Mesenchymal stem cell (in vitro differentiated cells and primary cell): Measurements from ENCODE around the gene RFX8.

ENCODE experiments used
- DNase-seq: peaks from one replicate; pipeline ENCODE4 v3.0.0-alpha.2; 2013
- H2AFZ ChIP-seq: one replicate; pipeline ENCODE4 v1.6.1; 2013; ENCODE audit warnings: low read depth, mild to moderate bottlenecking, control low read depth, inconsistent platforms, low read length, moderate library complexity
- H2AK5ac ChIP-seq: 2 replicates; pipeline ENCODE4 v1.6.1; 2013; ENCODE audit warnings: low read length, moderate library complexity, mild to moderate bottlenecking, inconsistent platforms; ENCODE audit not compliant: severe bottlenecking
- H2BK120ac ChIP-seq: one replicate; pipeline ENCODE4 v1.6.1; 2013; ENCODE audit warnings: low read depth, mild to moderate bottlenecking, inconsistent platforms, low read length, moderate library complexity
- H2BK12ac ChIP-seq, 2 experiments: one replicate each; pipeline ENCODE4 v1.6.1; 2013; ENCODE audit warnings: inconsistent platforms in 2 of 2, low read length in 2 of 2, mild to moderate bottlenecking in 2 of 2, moderate library complexity in 2 of 2, control low read depth in 1 of 2
- H2BK15ac ChIP-seq: one replicate; pipeline ENCODE4 v1.6.1; 2013; ENCODE audit warnings: mild to moderate bottlenecking, low read depth, inconsistent platforms; ENCODE audit not compliant: poor library complexity, severe bottlenecking
- H2BK5ac ChIP-seq: 2 replicates; pipeline ENCODE4 v1.6.1; 2013; ENCODE audit warnings: low read depth, mild to moderate bottlenecking, low read length, control low read depth, inconsistent platforms; ENCODE audit not compliant: poor library complexity, severe bottlenecking
- H3K14ac ChIP-seq, 2 experiments: one replicate each; pipeline ENCODE4 v1.6.1; 2013; ENCODE audit warnings: inconsistent platforms in 2 of 2, low read length in 2 of 2, control low read depth in 1 of 2, mild to moderate bottlenecking in 1 of 2, moderate library complexity in 1 of 2
- H3K18ac ChIP-seq, 2 experiments: one replicate each; pipeline ENCODE4 v1.6.1; 2013; ENCODE audit warnings: inconsistent platforms in 2 of 2, low read length in 2 of 2, control low read depth in 1 of 2, low read depth in 1 of 2, mild to moderate bottlenecking in 1 of 2
- H3K23ac ChIP-seq, 2 experiments: one replicate each; pipeline ENCODE4 v1.6.1; 2013; ENCODE audit warnings: inconsistent platforms in 2 of 2, low read length in 2 of 2, mild to moderate bottlenecking in 2 of 2, moderate library complexity in 2 of 2, control low read depth in 1 of 2
- H3K27ac ChIP-seq: 2 replicates; pipeline ENCODE4 v1.5.1; 2013; ENCODE audit warnings: mild to moderate bottlenecking, moderate library complexity, low read length, control low read depth, inconsistent platforms; ENCODE audit not compliant: poor library complexity, severe bottlenecking
- H3K27me3 ChIP-seq, 2 experiments: 2 replicates each; pipeline versions ENCODE4 v1.6.1 to v1.7.0; 2013; ENCODE audit warnings: low read length in 2 of 2, mild to moderate bottlenecking in 2 of 2, moderate library complexity in 2 of 2, control low read depth in 1 of 2, inconsistent platforms in 1 of 2; ENCODE audit not compliant: control insufficient read depth in 1 of 2, insufficient read depth in 1 of 2
- H3K36me3 ChIP-seq, 2 experiments: 2 replicates each; pipeline versions ENCODE4 v1.6.1 to v1.7.0; 2013; ENCODE audit warnings: low read length in 2 of 2, control low read depth in 1 of 2, inconsistent platforms in 1 of 2, low read depth in 1 of 2, mild to moderate bottlenecking in 1 of 2; ENCODE audit not compliant: insufficient read depth in 2 of 2, control insufficient read depth in 1 of 2
- H3K4ac ChIP-seq, 2 experiments: one replicate each; pipeline ENCODE4 v1.6.1; 2013; ENCODE audit warnings: inconsistent platforms in 2 of 2, low read length in 2 of 2, mild to moderate bottlenecking in 2 of 2, moderate library complexity in 2 of 2, control low read depth in 1 of 2, low read depth in 1 of 2
- H3K4me1 ChIP-seq: 2 replicates; pipeline ENCODE4 v1.6.1; 2013; ENCODE audit warnings: low read depth, low read length, control low read depth; ENCODE audit not compliant: control insufficient read depth, insufficient read depth
- H3K4me2 ChIP-seq: 2 replicates; pipeline ENCODE4 v1.6.1; 2013; ENCODE audit warnings: low read length, mild to moderate bottlenecking, inconsistent platforms; ENCODE audit not compliant: poor library complexity, severe bottlenecking
- H3K4me3 ChIP-seq, 2 experiments: 2 replicates each; pipeline versions ENCODE4 v1.5.1 to v1.7.0; 2013; ENCODE audit warnings: low read length in 2 of 2, mild to moderate bottlenecking in 2 of 2, control low read depth in 1 of 2, low read depth in 1 of 2; ENCODE audit not compliant: insufficient read depth in 1 of 2
- H3K79me1 ChIP-seq: replicated peaks from 2 replicates; pipeline ENCODE4 v1.6.1; 2013; ENCODE audit warnings: mild to moderate bottlenecking, control low read depth, low read length, inconsistent platforms; ENCODE audit not compliant: poor library complexity, severe bottlenecking
- H3K9ac ChIP-seq: 2 replicates; pipeline ENCODE4 v1.7.0; 2013; ENCODE audit warnings: mild to moderate bottlenecking, low read length, moderate library complexity
- H3K9me3 ChIP-seq: 2 replicates; pipeline ENCODE4 v1.7.0; 2013; ENCODE audit warnings: mild to moderate bottlenecking, low read length; ENCODE audit not compliant: control insufficient read depth
- H4K8ac ChIP-seq: one replicate; pipeline ENCODE4 v1.6.1; 2013; ENCODE audit warnings: inconsistent platforms, mild to moderate bottlenecking, low read length, moderate library complexity
- H4K91ac ChIP-seq: one replicate; pipeline ENCODE4 v1.6.1; 2013; ENCODE audit warnings: mild to moderate bottlenecking, low read length, inconsistent platforms
- WGBS: methylation state at CpG from one replicate; pipeline ENCODE4 v1.1.7; 2013; ENCODE audit warnings: mixed read lengths; 5-methylcytosine and 5-hydroxymethylcytosine counted together

RFX8 gene

DNA sequence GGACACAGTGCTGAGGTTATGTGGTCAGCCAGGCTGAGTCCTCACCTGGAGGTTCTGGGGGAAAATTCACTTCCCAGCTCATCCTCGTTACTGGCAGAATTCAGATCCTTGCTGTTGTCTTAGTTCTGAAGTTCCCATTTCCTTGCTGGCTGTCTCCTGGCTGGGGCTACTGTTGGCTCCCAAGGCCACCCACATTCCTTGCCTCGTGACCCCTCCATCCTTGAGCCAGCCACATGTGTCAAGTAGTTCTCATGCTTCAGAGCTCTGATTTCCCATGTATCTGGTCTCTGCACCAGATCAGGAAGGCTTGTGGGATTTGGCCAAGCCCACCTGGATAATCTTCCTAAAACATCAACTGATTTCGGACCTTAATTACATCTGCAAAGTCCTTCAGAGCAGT lies 38.1 kb upstream of the RFX8 start:
- H3K4ac ChIP-seq = no peak overlapping the region

GRCh38 chr2:101511381-101511780 lies 36.5 kb upstream of the RFX8 start:
- Histone ChIP-seq H3K27ac (no peak overlapping the region), H3K4me1 (no peaks in the 10 kb centered on the region), H3K23ac (no peak overlapping the region), H2BK5ac (no peak overlapping the region), H2BK12ac (no peak overlapping the region), H2BK120ac (no peak overlapping the region), H3K18ac (no peak overlapping the region), H3K27me3 (no peaks in the 10 kb centered on the region), H3K4me2 (no peak overlapping the region), H2AFZ (no peak overlapping the region), H2BK15ac (no peak overlapping the region), H3K9me3 (no peaks in the 10 kb centered on the region), H3K14ac (no peak overlapping the region), H2AK5ac (no peak overlapping the region), H4K91ac (no peak overlapping the region), H4K8ac (no peak overlapping the region), H3K79me1 (no peaks in the 10 kb centered on the region), H3K4ac (no peak overlapping the region), H3K36me3 (no peaks in the 10 kb centered on the region), H3K9ac (no peak overlapping the region), H3K4me3 (no peak overlapping the region)
- no peak for DNase-seq
- WGBS = no CpG with 5 or more reads among the region's 1 CpG

More for the DNA sequence above, 38.1 kb upstream of the RFX8 start:
- Histone ChIP-seq H2BK120ac (no peak overlapping the region), H3K14ac (no peak overlapping the region), H4K8ac (no peak overlapping the region), H2BK15ac (no peak overlapping the region), H3K4me1 (peaks cover 2% of the 10 kb centered on the region), H2BK12ac (peak overlapping the region in 1 of 2 experiments; percentile 1), H2AFZ (no peak overlapping the region), H3K27me3 (no peaks in the 10 kb centered on the region), H3K36me3 (no peaks in the 10 kb centered on the region), H3K9ac (no peak overlapping the region), H3K27ac (no peak overlapping the region), H4K91ac (no peak overlapping the region), H3K4me2 (no peak overlapping the region), H2AK5ac (no peak overlapping the region), H3K23ac (no peak overlapping the region), H3K4me3 (no peak overlapping the region), H3K79me1 (no peaks in the 10 kb centered on the region), H3K18ac (no peak overlapping the region), H2BK5ac (no peak overlapping the region), H3K9me3 (no peaks in the 10 kb centered on the region)
- 90% methylated on average over 3 of the region's 3 CpGs for WGBS
- no peak for DNase-seq

DNA sequence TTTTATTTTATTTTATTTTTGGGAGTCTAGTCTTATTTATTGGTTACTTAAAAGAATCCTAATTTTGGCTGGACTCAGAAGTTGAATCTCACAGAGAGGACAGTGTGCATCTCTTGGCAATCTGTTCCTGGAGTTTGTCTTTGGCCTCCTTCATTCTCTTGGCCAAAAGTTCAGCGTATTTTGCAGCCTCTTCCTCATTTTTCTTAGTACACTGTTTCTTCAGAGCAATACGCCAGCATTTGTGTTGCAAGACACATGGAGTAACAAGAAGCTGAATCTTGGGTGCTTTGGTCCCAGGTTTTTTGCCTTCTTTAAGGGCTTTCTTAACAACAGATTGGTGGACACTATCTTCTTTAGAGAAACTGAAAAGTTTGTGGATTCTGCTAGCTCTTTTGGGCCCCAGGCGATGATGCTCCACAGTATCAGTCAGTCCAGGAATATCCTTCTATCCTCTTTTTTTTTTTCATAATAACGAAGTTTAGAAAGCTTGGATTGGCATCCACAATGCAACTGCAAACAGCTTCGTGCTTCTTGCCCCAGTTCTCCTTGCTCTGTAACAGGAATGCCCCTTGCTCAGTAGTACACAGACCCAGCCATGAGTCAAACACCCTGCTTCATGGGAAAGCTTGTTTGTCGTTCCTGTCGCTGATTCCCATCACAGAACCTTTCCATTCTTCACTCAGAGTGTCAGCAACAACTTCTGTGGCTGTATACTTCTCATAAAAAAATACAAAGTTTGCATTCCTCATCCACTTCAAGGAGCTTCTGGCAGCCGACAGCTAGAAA lies 34.8 kb upstream of the RFX8 start:
- no peak overlapping the region for H2BK5ac ChIP-seq
- no peak overlapping the region for H3K4ac ChIP-seq
- H3K27me3 ChIP-seq = no peaks in the 10 kb centered on the region
- no peak overlapping the region for H2BK120ac ChIP-seq
- H3K36me3 ChIP-seq = no peaks in the 10 kb centered on the region
- no peak overlapping the region for H3K14ac ChIP-seq
- no peaks in the 10 kb centered on the region for H3K4me1 ChIP-seq
- no peak overlapping the region for H2AK5ac ChIP-seq
- no peak overlapping the region for H2BK15ac ChIP-seq
- H4K8ac ChIP-seq = peak overlapping the region; percentile 13
- no peak overlapping the region for H2BK12ac ChIP-seq
- H3K79me1 ChIP-seq = no peaks in the 10 kb centered on the region
- DNase-seq = no peak
- no peak overlapping the region for H3K4me2 ChIP-seq
- H3K9me3 ChIP-seq = no peaks in the 10 kb centered on the region
- H3K27ac ChIP-seq = no peak overlapping the region
- peak overlapping the region; percentile 74 for H3K9ac ChIP-seq
- WGBS = 84% methylated on average over 8 of the region's 8 CpGs
- H2AFZ ChIP-seq = no peak overlapping the region
- H4K91ac ChIP-seq = no peak overlapping the region
- H3K4me3 ChIP-seq = peak overlapping the region in 1 of 2 experiments; percentile 1
- peak overlapping the region in 1 of 2 experiments; percentile 80 for H3K18ac ChIP-seq
- no peak overlapping the region for H3K23ac ChIP-seq

GRCh38 chr2:101508636-101509035 lies 33.7 kb upstream of the RFX8 start:
- H4K91ac ChIP-seq = no peak overlapping the region
- no peaks in the 10 kb centered on the region for H3K4me1 ChIP-seq
- H3K9me3 ChIP-seq = no peaks in the 10 kb centered on the region
- H3K4me2 ChIP-seq = no peak overlapping the region
- 98% methylated on average over 5 of the region's 5 CpGs for whole genome bisulfite sequencing
- H2BK120ac ChIP-seq = no peak overlapping the region
- H3K4ac ChIP-seq = no peak overlapping the region
- no peak overlapping the region for H2BK5ac ChIP-seq
- no peak overlapping the region for H2BK12ac ChIP-seq
- no peak overlapping the region for H3K23ac ChIP-seq
- no peak overlapping the region for H3K18ac ChIP-seq
- H3K4me3 ChIP-seq = peak overlapping the region in 1 of 2 experiments; percentile 36
- H3K14ac ChIP-seq = no peak overlapping the region
- no peaks in the 10 kb centered on the region for H3K27me3 ChIP-seq
- no peak overlapping the region for H2AK5ac ChIP-seq
- H3K79me1 ChIP-seq = no peaks in the 10 kb centered on the region
- DNase-seq = no peak
- H4K8ac ChIP-seq = no peak overlapping the region
- H3K9ac ChIP-seq = peak overlapping the region; percentile 74
- no peak overlapping the region for H2AFZ ChIP-seq
- H2BK15ac ChIP-seq = no peak overlapping the region
- no peaks in the 10 kb centered on the region for H3K36me3 ChIP-seq
- no peak overlapping the region for H3K27ac ChIP-seq
